Measurements from ENCODE around the gene LRRC3.
"Not testable (repeated sequence)": the region's sequence is repeated elsewhere in the genome, so short reads cannot be mapped to it uniquely, and the experiment has no call there.

Gene LRRC3

DNA sequence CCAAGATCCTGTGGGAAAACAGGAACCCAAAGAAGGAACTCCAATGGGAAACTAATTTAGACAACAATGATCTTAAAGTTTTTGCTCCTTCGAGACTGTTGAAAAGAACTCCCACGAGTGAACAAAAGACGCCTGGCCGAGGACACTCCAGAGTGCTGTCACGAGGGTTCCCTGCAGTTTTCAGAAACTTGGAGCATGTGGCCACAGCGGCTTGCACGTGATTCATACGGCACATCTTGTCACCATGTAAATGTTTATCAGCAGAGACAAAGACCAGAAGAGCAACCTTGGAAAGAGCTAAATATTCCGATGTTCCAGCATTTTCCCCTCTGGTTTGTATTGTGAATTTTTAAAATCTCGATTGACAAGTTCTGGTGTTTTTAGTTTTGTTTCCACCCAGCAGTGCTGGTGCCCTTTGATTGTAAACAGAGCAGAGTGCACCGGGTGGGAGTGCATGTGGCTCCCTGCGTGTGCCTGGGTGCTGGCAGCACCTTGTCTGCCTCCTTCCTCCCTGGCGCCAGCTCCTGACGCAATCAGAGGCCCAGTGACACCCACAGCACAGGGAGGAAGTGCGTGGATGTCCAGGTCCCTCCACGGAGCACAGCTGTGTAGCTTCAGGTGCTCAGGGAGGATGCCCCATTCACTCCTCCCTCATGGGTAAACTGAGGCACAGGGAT lies 23.0 kb downstream of the LRRC3 start:
- no peak for DNase-seq (ENCODE audit: low read depth in 1 of 2, low spot score in 1 of 2)

GRCh38 chr21:44478801-44479167 lies 23.5 kb downstream of the LRRC3 start:
- DNase-seq (ENCODE audit: low read depth in 1 of 2, low spot score in 1 of 2) = no peak

- DNase-seq (ENCODE audit: low read depth in 1 of 2, low spot score in 1 of 2) = not testable (repeated sequence)
These were observed 24.4 kb downstream of the LRRC3 start for GRCh38 chr21:44479556-44480199.

GRCh38 chr21:44480200-44481053 lies 25.1 kb downstream of the LRRC3 start:
- no peak for DNase-seq (ENCODE audit: low read depth in 1 of 2, low spot score in 1 of 2)

GRCh38 chr21:44482581-44483287 lies 27.4 kb downstream of the LRRC3 start:
- DNase-seq (ENCODE audit: low read depth in 1 of 2, low spot score in 1 of 2) = no peak

GRCh38 chr21:44483288-44484237 lies 28.3 kb downstream of the LRRC3 start:
- DNase-seq (ENCODE audit: low read depth in 1 of 2, low spot score in 1 of 2) = no peak

DNA sequence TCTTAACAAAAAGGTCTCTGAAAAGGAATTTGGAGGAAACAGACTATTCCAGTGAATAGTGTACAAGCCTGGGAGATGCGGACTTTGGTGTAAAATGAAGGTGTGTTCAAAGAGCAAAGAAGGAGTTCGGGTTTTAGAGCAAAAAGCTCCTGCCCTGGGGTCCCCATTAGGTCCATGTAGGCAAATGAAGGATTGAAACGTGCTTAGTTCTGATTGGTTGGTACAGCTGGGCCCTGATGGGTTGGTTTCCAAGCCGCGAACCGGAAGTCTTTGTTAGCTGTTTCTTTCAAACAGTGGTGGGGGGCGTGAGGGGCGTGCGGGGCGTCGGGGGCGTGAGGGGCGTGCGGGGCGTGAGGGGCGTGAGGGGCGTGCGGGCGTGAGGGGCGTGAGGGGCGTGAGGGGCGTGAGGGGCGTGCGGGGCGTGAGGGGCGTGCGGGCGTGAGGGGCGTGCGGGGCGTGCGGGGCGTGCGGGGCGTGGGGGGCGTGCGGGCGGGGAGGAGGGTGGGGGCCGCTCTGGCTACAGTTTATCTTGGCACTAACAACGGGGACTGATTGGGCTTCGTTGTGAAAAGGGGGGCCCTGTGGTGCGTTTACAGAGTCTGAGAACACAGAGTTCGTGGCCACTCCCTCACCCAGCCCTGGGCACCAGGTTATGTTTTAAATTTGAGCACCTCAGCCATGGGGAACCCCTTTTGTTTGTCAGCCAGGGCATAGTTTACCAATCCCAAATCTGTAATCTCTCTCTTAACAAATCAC lies 29.4 kb downstream of the LRRC3 start:
- no peak for DNase-seq (ENCODE audit: low read depth in 1 of 2, low spot score in 1 of 2)

DNA sequence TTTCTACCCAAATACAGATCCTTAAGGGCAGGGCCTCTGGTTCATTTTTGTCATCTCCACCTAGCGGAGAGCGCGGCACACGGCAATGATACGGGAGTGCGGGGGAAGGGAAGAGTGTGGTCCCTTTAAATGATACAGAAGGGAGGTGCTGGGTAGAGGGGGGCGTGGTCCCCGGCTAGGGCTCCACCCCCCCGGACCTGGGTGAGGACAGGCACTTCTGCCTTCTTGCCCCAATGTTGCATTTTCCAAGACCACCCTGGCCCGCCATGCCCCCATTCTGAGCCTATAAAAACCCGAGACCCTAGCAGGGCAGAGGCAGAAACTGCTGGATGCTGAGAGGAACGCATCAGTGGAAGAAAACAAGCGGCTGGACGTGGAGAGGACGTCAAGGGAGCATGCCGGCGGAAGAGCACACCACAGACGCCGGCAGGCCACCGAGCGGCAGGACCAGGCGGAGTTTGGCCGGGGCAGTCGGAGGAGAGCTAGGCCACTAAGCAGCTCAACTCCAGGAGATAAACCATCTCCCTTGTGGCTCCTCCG lies 30.0 kb downstream of the LRRC3 start:
- DNase-seq (ENCODE audit: low read depth in 1 of 2, low spot score in 1 of 2) = peak in 1 of 2 donors; percentile 23

DNA sequence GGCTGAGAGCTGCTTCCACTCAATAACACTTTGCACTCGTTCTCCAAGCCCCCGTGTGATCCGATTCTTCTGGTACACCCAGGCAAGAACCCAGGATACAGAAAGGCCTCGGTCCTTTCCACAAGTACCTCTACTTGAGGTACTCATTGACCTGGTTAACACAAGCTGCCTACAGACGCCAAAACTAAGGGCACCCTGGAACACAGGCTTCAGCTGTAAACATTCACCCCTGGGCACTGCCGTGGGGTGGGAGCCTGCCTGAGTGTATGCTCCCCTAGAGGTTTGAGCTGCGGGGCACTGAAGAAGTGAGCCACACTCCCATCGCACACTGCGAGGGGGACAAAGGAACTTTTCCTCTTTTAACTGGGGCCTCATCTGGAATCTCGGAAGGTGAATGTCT lies 30.5 kb downstream of the LRRC3 start:
- no peak for DNase-seq (ENCODE audit: low read depth in 1 of 2, low spot score in 1 of 2)

DNA sequence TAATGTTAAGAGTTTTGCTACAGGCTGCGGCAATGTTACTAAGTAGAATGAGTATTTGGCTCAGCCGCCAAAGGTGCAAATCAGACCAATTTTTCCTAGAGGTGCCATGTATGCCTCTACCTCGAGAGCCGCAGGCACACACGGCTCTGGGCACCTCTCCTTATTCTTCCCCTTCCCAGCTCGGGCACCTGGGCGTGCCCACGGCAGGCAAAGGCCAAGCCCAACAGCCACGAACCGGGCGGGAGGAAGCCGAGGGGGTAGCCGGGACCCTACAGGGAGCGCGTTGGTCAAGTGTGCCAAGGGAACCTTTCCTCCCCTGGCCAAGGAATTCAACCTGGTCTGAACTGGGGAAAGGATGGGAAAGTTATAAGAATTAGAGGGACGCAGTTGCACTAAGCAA lies 31.0 kb downstream of the LRRC3 start:
- no peak for DNase-seq (ENCODE audit: low read depth in 1 of 2, low spot score in 1 of 2)

DNA sequence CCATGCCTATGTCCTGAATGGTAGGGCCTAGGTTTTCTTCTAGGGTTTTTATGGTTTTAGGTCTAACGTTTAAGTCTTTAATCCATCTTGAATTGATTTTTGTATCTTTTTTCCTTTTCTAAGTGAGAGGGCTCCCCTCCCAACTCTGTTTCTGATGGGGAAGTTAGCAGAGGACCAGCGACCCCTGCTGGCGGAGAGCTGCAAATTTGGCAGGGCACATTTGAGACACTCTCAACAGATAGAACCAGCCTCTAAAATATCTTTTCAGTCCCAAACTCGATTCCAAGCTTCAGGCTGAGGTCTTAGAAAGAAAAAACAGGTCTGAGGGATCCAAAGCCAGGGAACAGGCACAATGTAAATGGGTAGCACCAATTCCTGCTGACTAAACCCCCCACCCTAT lies 32.5 kb downstream of the LRRC3 start:
- peak in 1 of 2 donors; percentile 16 for DNase-seq (ENCODE audit: low read depth in 1 of 2, low spot score in 1 of 2)

DNA sequence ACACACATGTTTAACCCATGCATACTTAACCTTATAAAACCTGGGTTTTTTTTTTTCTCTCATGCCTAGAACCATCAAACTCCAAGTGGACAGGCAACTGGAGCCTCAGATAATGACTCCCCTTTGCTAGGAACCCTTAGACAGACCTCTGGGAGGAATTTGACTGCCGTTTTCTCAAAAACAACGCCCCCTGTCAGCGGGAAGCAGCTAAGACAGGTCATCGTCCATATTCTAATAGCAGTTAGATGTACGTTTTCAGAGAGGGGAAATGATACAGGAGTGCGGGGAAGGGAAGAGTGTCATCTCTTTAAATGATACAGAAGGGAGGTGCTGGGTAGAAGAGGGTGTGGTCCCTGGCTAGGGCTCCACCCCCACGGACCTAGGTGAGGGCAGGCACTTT lies 34.7 kb downstream of the LRRC3 start:
- no peak for DNase-seq (ENCODE audit: low read depth in 1 of 2, low spot score in 1 of 2)

DNA sequence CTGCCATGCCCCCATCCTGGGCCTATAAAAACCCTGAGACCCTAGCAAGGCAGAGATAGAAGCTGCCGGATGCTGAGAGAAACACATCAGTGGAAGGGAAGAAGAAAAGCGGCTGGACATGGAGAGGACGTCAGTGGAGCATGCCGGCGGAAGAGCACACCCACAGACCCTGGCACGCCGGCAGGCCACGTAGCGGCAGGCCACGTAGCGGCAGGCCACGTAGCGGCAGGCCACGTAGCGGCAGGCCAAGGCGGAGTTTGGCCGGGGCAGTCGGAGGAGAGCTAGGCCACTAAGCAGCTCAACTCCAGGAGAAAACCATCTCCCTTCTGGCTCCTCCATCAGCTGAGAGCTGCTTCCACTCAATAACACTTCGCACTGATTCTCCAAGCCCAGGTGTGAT lies 35.1 kb downstream of the LRRC3 start:
- DNase-seq (ENCODE audit: low read depth in 1 of 2, low spot score in 1 of 2) = no peak

GRCh38 chr21:44490816-44491215 lies 35.5 kb downstream of the LRRC3 start:
- no peak for DNase-seq (ENCODE audit: low read depth in 1 of 2, low spot score in 1 of 2)

DNA sequence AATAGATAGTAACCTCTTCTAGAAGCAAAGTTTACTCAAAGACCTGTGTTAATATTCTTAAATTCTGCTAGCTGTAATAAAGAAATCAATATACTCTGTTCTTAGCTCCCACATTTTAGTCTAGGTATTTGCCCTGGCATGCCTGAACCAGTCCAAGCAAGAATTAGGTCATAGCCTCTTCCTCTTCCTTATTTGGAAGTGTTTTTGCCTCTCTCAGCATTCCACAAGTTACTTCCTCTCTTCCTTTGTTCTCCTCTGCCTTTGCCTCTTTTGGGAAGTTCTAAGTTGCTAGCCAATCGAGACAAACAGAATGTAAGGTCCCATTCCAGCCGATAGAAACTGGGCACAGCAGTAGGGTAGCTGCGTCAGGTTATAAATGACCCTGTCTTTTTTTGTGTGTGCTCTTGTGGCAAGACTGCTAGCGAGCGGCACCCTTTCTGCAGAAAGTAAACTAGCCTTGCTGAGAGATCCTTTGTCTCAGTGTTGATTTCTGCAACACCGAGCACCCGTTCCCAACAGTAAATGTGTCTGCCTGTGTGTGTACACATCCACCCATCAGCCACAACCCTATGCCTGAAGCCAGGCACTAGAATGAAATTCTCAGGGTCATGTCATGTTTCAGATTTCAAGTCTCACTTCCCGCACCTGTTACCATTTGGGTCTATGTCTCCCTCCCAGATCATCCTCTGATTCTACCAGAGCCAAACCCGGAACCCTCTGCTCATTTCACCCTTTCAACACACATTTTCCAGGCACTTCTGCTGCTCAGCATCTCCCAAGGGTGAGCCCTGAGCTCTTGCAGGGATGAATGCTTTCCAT lies 37.5 kb downstream of the LRRC3 start:
- DNase-seq (ENCODE audit: low read depth in 1 of 2, low spot score in 1 of 2) = no peak

GRCh38 chr21:44494418-44494817 lies 39.1 kb downstream of the LRRC3 start:
- DNase-seq (ENCODE audit: low read depth in 1 of 2, low spot score in 1 of 2) = no peak

- no peak for DNase-seq (ENCODE audit: low read depth in 1 of 2, low spot score in 1 of 2)
These were observed 39.6 kb downstream of the LRRC3 start for GRCh38 chr21:44494956-44495355.
